PC-9 (cell line): ENCODE data around the gene NADK2. TPM values are rescaled to one million over a fixed set of nuclear protein-coding genes. Genes with fewer than 3 reads are reported as not detected.

Experiments
- BruUV-seq: library from RNA; stranded (reverse); fragments of 400-500 nt; replicated peaks from 2 replicates; lab custom pipeline; 2021; lab: Mats Ljungman, UMichigan
- CTCF ChIA-PET: fragments of 300-600 bp; sonication (Branson Sonifier 250); formaldehyde crosslinking; loops from one replicate; lab custom pipeline; 2022; ENCODE audit warnings: antibody characterized with exemption; lab: Charles Lee
- POLR2A ChIA-PET: fragments of 300-600 bp; sonication (Branson Sonifier 250); formaldehyde crosslinking; loops from one replicate; lab custom pipeline; 2022; ENCODE audit warnings: antibody characterized with exemption; ENCODE audit not compliant: unreplicated experiment; lab: Charles Lee
- DNase-seq, 2 experiments: peaks; one replicate each; pipeline versions ENCODE4 v3.0.0 to v3.0.0-alpha.2; 2015 to 2022; ENCODE audit warnings: mixed read lengths in 1 of 2
- H2AFZ ChIP-seq: fragments of 200-600 bp; sonication (generic); 2 replicates; pipeline ENCODE4 v1.8.1; 2017; ENCODE audit warnings: antibody characterized with exemption
- H3F3A ChIP-seq: fragments of 200-600 bp; sonication (generic); 2 replicates; pipeline ENCODE4 v1.8.1; 2017; ENCODE audit warnings: antibody characterized with exemption, mild to moderate bottlenecking, low read depth; ENCODE audit not compliant: insufficient read depth
- H3K27ac ChIP-seq: fragments of 200-600 bp; sonication (generic); 2 replicates; pipeline ENCODE4 v1.6.1; 2016; ENCODE audit warnings: mixed run types
- H3K27me3 ChIP-seq: fragments of 200-600 bp; sonication (generic); 2 replicates; pipeline ENCODE4 v1.6.1; 2016; ENCODE audit warnings: low read depth, mixed run types; ENCODE audit not compliant: insufficient read depth
- H3K36me3 ChIP-seq: fragments of 200-600 bp; sonication (generic); 2 replicates; pipeline ENCODE4 v1.6.1; 2016; ENCODE audit warnings: low read depth, mixed run types
- H3K4me1 ChIP-seq: fragments of 200-600 bp; sonication (generic); replicated peaks from 2 replicates; pipeline ENCODE4 v1.6.1; 2016; ENCODE audit warnings: mixed run types; ENCODE audit not compliant: insufficient read depth
- H3K4me2 ChIP-seq: fragments of 200-600 bp; sonication (generic); 2 replicates; pipeline ENCODE4 v1.6.1; 2017; ENCODE audit warnings: mixed run types
- H3K4me3 ChIP-seq: fragments of 200-600 bp; sonication (generic); 2 replicates; pipeline ENCODE4 v1.6.1; 2016; ENCODE audit warnings: mixed run types
- H3K79me2 ChIP-seq: fragments of 200-600 bp; sonication (generic); 2 replicates; pipeline ENCODE4 v1.6.1; 2017; ENCODE audit warnings: low read depth, mixed run types
- H3K9me2 ChIP-seq: fragments of 200-600 bp; sonication (generic); 2 replicates; pipeline ENCODE4 v1.8.1; 2017; ENCODE audit warnings: mild to moderate bottlenecking; ENCODE audit not compliant: insufficient read depth
- H3K9me3 ChIP-seq: fragments of 200-600 bp; sonication (generic); 2 replicates; pipeline ENCODE4 v1.8.1; 2016; ENCODE audit warnings: low read depth; ENCODE audit not compliant: insufficient read depth
- H4K20me1 ChIP-seq: fragments of 200-600 bp; sonication (generic); 2 replicates; pipeline ENCODE4 v1.8.1; 2017; ENCODE audit not compliant: insufficient read depth
- CTCF ChIP-seq: fragments of 200-600 bp; sonication (generic); conservative IDR thresholded peaks from 2 replicates; pipeline ENCODE4 v1.6.1; 2017; ENCODE audit warnings: mixed run types, antibody characterized with exemption, mild to moderate bottlenecking, moderate library complexity
- EZH2 ChIP-seq: fragments of 200-600 bp; sonication (generic); IDR thresholded peaks from 2 replicates; pipeline ENCODE4 v1.8.0; 2017; ENCODE audit warnings: antibody characterized with exemption, low read depth
- intact Hi-C: fragments of 100-400 bp; cut with micrococcal nuclease; formaldehyde crosslinking; loops from one replicate; pipeline ENCODE4 v1.10.0; 2022; ENCODE audit not compliant: unreplicated experiment
- total RNA-seq: library from RNA; stranded (reverse); gene quantifications from 2 replicates; pipeline ENCODE4 v1.2.3, GENCODE V29; 2021

Gene NADK2
- total RNA-seq, 1 experiment from 2014 or later = 43.7 TPM

GRCh38 chr5:36164461-36164860, 77.3 kb downstream of the NADK2 start:
- H3K9me2 ChIP-seq = no peaks in the 10 kb centered on the region
- H3K4me1 ChIP-seq = no peaks in the 10 kb centered on the region
- no peak for DNase-seq
- no peaks in the 10 kb centered on the region for H3F3A ChIP-seq
- TF ChIP-seq EZH2 (no peak), CTCF (no peak)
- no peak overlapping the region for H3K4me2 ChIP-seq
- no peaks in the 10 kb centered on the region for H3K9me3 ChIP-seq
- no TSS peak for BruUV-seq
- no peak overlapping the region for H3K4me3 ChIP-seq
- intact Hi-C loops = no loop called here
- ChIA-PET CTCF (interaction anchor here (0.6 kb wide), 1 partner anchor 75 kb away, joined by 3 read pairs; no protein-coding TSS in a partner anchor), POLR2A (no interaction called here)
- H3K27me3 ChIP-seq = no peaks in the 10 kb centered on the region
- H4K20me1 ChIP-seq = no peaks in the 10 kb centered on the region
- H3K36me3 ChIP-seq = peaks cover 42% of the 10 kb centered on the region
- no peak overlapping the region for H3K27ac ChIP-seq
- H2AFZ ChIP-seq = no peak overlapping the region
- H3K79me2 ChIP-seq = no peaks in the 10 kb centered on the region; the same call in 1 of the 2 replicates

GRCh38 chr5:36162810-36163486, 78.8 kb downstream of the NADK2 start:
- no peaks in the 10 kb centered on the region for H4K20me1 ChIP-seq
- H3K79me2 ChIP-seq = no peaks in the 10 kb centered on the region; the same call in 1 of the 2 replicates
- no peaks in the 10 kb centered on the region for H3K4me1 ChIP-seq
- H3K27me3 ChIP-seq = no peaks in the 10 kb centered on the region
- intact Hi-C loops = no loop called here
- no peak overlapping the region for H3K4me2 ChIP-seq
- no peak overlapping the region for H3K27ac ChIP-seq
- TF ChIP-seq CTCF = no peak
- ChIA-PET POLR2A (no interaction called here), CTCF (no interaction called here)
- no peaks in the 10 kb centered on the region for H3F3A ChIP-seq
- peaks cover 36% of the 10 kb centered on the region for H3K36me3 ChIP-seq
- no peak for DNase-seq
- H2AFZ ChIP-seq = no peak overlapping the region
- BruUV-seq = no TSS peak
- no peak overlapping the region for H3K4me3 ChIP-seq
- H3K9me3 ChIP-seq = no peaks in the 10 kb centered on the region
- no peaks in the 10 kb centered on the region for H3K9me2 ChIP-seq

- peaks cover 35% of the 10 kb centered on the region for H3K36me3 ChIP-seq
- no peaks in the 10 kb centered on the region for H4K20me1 ChIP-seq
- no peaks in the 10 kb centered on the region; the same call in 1 of the 2 replicates for H3K79me2 ChIP-seq
- TF ChIP-seq EZH2 = no peak
- no TSS peak for BruUV-seq
- no peaks in the 10 kb centered on the region for H3F3A ChIP-seq
- no peak overlapping the region for H3K27ac ChIP-seq
- CTCF ChIA-PET = no interaction called here
- DNase-seq = no peak
- H3K4me3 ChIP-seq = no peak overlapping the region
- no peaks in the 10 kb centered on the region for H3K27me3 ChIP-seq
- POLR2A ChIA-PET = interaction anchor here (0.6 kb wide), 1 partner anchor 211 kb away, joined by 5 read pairs; no protein-coding TSS in a partner anchor
- H2AFZ ChIP-seq = no peak overlapping the region
- H3K4me2 ChIP-seq = no peak overlapping the region
- H3K9me3 ChIP-seq = no peaks in the 10 kb centered on the region
- no peaks in the 10 kb centered on the region for H3K9me2 ChIP-seq
- intact Hi-C loops = loop anchor here (2.0 kb wide), 1 partner anchor 13 kb away; no protein-coding TSS in a partner anchor
- H3K4me1 ChIP-seq = no peaks in the 10 kb centered on the region
Observed at GRCh38 chr5:36161361-36161760, 80.4 kb downstream of the NADK2 start.
